Tibial nerve (tissue), 4 donors: ENCODE data around the gene OTUD6A.

Source experiments
- CTCF ChIP-seq, 5 experiments: fragments of 200-600 bp in 3 of 5; fragments of 450-650 bp in 2 of 5; sonication (generic) in 3 of 5; IDR thresholded peaks; one replicate each; pipeline ENCODE4 v1.5.1; 2016 to 2019; ENCODE audit warnings: antibody characterized with exemption in 5 of 5, mild to moderate bottlenecking in 3 of 5, moderate library complexity in 2 of 5
- EP300 ChIP-seq, 2 donors: sonication (generic); formaldehyde crosslinking; IDR thresholded peaks; one replicate each; pipeline ENCODE4 v1.6.1; 2017; ENCODE audit warnings: antibody characterized with exemption in 2 of 2, mild to moderate bottlenecking in 1 of 2
- POLR2A ChIP-seq, 2 donors: fragments of 450-650 bp; IDR thresholded peaks; one replicate each; pipeline ENCODE4 v1.6.1; 2017; ENCODE audit warnings: antibody characterized with exemption in 2 of 2, mild to moderate bottlenecking in 2 of 2, moderate library complexity in 2 of 2

DNA sequence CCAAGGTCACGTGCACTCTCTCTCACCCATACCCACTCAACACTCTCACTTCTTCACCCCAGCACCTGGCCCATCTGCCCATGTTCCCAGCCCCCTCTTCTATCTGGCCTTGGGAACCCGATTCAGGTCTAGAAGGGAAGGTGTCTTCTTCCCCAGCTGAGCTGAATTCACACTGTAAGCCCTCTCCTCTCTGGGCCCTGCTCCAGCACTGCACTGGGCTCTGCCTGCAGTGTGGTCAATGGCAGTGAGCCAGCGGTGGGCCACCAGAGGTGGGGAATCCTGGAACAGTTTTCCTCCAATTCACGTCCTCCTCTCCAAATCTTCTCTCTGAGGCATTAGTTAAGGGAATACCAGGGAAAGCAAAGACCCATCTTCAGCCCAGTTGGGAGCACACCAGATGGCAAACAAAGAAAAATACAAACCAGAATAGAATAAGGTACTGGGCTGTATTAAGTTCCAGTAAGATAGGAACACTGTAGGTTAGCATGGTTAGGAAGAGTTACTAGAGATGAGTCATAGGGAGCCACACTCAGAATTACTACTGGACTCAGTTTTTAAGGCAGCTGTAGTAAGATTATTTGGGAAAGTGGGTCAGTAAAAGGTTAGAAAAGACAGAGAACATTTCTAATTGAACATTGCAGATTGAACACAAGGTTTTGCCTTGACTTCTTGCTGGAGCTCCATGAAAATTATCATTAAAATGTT is 17.6 kb upstream of the OTUD6A start:
- TF ChIP-seq EP300 (IDR thresholded peaks at IDR 0.05) (no peak), CTCF (IDR thresholded peaks at IDR 0.05) (no peak), POLR2A (IDR thresholded peaks at IDR 0.05) (no peak)
